Activated T-cell treated with anti-CD3 and anti-CD28 coated beads for 4 hours (primary cell): ENCODE data around the gene GART.
A peak's percentile ranks its signal among the peaks of the same experiment; 100 is the strongest.
"Not testable (repeated sequence)": the region's sequence is repeated elsewhere in the genome, so short reads cannot be mapped to it uniquely, and the experiment has no call there.

ENCODE experiments used
- DNase-seq: peaks from one replicate; pipeline ENCODE4 v3.0.0-alpha.2; 2020

Gene GART

DNA sequence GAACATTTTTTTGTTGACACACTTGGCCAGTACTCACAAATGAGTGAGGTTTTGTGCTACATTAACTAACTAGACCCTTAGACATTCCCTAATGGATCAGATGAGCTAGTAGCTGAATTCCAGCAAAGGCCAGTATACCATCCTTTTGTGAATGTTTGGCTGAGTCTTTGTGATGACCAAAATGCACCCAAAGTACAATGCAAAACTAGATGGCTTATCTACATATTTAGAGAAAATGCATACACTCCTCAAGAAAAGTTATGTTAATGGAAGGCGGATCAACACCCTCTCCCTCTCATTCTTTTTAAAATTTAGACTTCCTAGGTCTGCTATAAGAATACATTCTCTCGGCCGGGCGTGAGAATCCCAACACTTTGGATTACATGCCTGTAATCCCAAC, 30.3 kb downstream of the GART start:
- no peak for DNase-seq

GRCh38 chr21:33510826-33511225, 31.1 kb downstream of the GART start:
- DNase-seq = no peak

DNA sequence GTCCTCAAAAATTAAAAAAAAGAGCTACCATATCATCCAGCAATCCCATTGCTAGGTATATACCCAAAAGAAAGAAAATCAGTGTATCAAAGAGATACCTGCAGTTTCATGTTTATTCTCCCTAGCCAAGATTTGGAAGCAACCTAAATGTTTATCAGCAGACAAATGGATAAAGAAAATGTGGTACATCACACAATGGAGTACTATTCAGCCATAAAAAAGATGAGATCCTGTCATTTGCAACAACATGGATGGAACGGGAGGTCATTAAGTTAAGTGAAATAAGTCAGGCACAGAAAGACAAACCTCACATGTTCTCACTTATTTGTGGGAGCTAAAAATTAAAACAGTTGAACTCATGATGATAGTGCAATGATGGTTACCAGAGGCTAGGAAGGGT, 34.9 kb downstream of the GART start:
- DNase-seq = not testable (repeated sequence)

DNA sequence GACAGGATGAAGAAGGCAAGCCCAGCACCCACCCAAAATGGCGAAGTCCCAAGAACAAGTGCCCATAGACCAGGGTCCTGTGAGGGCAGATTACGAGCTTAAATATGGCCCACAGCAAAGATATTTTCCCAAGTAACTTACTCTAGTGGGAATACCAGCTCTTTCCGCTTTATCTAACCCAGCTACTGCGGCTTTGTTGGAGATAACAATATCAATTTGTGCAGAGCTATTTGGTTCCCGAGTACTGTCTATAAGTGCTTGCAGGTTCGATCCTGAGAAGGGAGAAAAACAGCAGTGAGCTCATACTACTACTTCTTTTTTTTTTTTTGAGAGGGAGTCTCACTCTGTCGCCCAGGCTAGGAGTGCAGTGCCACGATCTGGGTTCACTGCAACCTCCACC, 36.1 kb downstream of the GART start:
- DNase-seq = no peak

DNA sequence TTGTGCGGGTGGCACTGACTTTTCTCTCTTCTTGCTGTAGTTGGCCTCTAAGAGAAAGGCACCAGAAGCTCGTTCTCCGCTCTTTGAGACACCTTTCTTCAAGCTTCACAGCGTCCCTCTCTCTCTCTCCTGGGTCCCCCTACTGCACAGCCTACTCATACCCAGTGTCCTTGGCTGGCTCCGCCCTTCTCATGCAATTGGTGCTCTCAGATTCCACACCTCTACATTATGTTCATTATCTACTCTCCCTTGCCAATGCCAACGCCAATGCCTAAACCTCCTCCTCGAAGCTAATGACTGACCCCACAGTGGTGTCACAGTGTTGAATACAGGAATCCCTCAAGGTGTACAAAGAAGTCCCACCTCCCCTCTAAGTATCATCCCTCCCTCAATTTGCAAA, 45.6 kb downstream of the GART start:
- no peak for DNase-seq

DNA sequence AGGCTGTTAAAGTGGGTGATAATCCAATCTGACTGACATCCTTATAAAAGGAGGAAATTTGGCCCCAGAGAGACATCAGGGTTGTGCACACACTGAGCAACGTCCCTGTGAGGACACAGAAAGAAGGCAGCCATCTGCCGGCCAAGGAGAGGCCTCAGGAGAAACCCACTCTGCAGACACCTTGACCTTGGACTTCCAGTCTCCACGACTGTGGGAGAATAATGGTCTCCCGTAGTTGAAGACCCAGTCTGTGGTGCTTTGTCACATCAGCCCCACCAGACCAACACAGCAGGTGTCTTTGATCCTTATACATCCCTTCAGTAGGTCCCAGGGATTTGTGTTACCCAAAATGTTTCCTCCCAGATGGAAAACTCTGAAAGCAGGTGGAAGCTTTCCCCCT, 46.2 kb downstream of the GART start:
- DNase-seq = no peak

DNA sequence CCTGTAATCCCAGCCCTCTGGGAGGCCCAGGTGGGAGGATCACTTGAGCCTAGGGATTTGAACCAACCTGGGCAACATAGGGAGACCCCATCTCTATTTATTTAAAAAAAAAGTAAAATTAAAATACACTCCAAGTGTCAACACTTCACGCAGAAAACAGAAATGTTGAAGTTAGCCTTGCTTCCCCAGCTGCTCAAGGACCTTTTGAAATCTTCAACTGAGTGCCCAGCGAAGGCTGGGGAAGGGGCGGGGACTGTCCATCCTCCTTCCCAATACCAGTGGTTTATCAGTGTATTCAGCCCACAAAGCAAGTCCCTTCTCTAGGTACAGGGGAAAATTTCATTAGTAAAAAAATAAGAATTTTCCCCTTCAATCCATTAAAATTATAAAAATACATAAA, 48.2 kb downstream of the GART start:
- no peak for DNase-seq

DNA sequence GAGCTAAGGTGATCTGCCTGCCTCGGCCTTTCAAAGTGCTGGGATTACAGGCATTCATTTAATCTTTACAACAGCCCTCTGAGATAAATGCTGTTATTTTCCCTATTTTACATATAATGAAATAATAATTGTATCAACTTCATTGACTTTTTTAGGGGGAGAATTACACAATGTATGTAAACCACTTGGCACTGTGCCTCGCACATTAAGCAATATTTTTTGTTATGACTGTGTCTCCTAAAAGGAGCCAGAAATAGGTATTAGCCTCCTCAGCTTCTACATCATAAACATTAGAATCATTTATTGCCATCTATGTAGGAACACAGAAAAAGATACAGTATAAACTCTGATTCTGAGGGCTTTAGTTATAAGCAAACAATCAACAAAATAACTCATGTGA, 49.3 kb downstream of the GART start:
- no peak for DNase-seq

- peak; percentile 97 for DNase-seq
Observed at GRCh38 chr21:33491373-33492102, 50.4 kb downstream of the GART start, which contains the start of gene DNAJC28. Gene DNAJC28 (minus strand): TSS chr21:33491716. CDS start chr21:33489393, 2,323 bp downstream.

GRCh38 chr21:33490991-33491372, 50.9 kb downstream of the GART start:
- DNase-seq = no peak

DNA sequence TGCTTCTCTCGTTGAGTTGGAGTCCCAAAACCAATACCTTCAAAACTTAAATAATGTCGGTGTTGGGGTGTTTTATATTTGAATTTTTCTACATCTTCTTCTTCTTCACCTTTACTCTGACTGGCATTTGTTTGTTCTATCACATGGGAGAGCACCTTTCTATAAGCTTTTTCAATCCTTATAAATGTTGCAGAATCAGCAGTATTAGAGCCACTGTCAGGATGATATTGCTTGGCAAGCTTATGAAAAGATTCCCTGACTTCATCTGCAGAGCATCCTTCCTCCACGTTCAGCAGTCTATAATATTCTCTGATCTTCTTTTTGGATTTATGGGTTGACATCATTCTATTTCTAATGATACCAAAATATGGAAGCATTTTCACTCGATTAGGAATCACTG, 53.0 kb downstream of the GART start:
- DNase-seq = no peak

DNA sequence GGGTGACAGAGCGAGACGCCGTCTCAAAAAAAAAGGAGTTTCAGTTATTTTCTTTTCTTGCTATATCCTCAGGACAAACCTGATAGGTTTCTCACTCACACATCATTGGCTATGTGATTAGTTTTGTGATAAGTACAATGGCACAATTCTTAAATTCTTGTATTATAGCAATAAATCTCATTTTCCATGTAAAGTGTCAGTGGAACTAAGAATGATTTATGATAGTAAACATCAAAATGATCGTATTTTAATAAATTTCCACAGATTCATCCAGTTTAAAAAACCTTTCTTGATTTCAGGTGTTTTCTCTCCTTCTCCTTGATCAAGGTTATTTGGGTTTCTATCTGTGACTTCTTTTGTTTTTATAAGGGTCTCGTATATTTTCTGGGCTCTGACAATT, 53.9 kb downstream of the GART start:
- no peak for DNase-seq

- DNase-seq = no peak
Observed at GRCh38 chr21:33481314-33481943, 60.5 kb downstream of the GART start.

- no peak for DNase-seq
Observed at GRCh38 chr21:33480481-33481103, 61.3 kb downstream of the GART start.

GRCh38 chr21:33479679-33480480, 62.0 kb downstream of the GART start, which contains the start of gene TMEM50B:
Gene TMEM50B (minus strand): TSS chr21:33479974. CDS start chr21:33468885, 11,089 bp downstream.
- peak; percentile 94 for DNase-seq

- peak; percentile 17 for DNase-seq
Observed at GRCh38 chr21:33478935-33479678, 62.8 kb downstream of the GART start.

DNA sequence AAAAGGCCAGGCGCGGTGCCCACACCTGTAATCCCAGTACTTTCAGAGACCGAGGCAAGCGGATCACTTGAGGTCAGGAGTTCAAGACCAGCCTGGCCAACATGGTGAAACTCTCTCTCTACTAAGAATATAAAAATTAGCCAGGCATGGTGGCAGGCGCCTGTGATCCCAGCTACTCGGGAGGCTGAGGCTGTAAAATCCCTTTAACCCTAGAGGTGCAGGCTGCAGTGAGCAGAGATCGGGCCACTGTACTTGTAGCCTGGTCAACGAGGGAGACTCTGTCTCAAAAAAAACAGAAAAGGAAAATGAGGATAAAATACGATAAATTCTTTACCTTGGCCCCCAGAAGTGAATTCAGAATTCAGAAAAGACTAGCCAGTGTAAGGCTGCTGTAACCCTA, 63.7 kb downstream of the GART start:
- no peak for DNase-seq

- DNase-seq = no peak
Observed at GRCh38 chr21:33477066-33477465, 64.9 kb downstream of the GART start.

DNA sequence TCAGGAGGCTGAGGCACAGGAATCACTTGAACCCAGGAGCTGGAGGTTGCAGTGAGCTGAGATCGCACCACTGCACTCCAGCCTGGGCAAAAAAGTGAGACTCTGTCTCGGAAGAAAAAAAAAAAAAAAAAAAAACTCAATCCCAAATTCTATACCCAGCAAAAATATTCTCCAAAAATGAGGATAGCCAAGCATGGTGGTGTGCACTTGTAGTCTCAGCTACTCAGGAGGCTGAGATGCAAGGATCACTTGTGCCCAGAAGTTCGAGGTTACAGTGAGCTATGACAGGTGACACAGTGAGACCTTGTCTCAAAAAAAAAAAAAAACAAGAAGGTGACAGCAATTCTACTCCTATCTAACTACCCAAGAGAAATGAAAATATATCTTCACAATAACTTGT, 68.6 kb downstream of the GART start:
- DNase-seq = no peak

DNA sequence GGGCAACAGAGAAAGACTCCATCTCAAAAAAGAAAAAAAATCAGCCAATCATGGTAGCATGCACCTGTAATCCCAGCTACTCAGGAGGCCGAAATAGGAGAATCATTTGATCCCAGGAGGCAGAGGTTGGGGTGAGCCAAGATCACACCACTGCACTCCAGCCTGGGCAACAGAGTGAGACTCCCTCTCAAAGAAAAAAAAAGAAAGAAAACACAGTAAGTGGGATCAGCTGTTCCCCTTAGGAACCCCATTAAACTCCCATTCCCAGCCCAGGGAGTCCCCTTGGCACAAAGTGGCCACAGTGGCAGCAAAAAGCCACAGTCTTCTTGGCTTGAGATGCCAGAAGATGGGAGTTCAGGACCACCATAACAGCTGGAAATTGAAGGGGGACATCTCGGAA, 71.2 kb downstream of the GART start:
- no peak for DNase-seq

- DNase-seq = not testable (repeated sequence)
Observed at GRCh38 chr21:33469183-33469582, 72.7 kb downstream of the GART start.

- no peak for DNase-seq
Observed at GRCh38 chr21:33461538-33462250, 80.2 kb downstream of the GART start.
